IPS DF 4.7 (cell line): ENCODE results near the gene C5orf24.

Source experiments
- DNase-seq: peaks from one replicate; pipeline ENCODE4 v3.0.0-alpha.2; 2013; ENCODE audit warnings: low spot score; ENCODE audit errors: extremely low read depth

Gene C5orf24

DNA sequence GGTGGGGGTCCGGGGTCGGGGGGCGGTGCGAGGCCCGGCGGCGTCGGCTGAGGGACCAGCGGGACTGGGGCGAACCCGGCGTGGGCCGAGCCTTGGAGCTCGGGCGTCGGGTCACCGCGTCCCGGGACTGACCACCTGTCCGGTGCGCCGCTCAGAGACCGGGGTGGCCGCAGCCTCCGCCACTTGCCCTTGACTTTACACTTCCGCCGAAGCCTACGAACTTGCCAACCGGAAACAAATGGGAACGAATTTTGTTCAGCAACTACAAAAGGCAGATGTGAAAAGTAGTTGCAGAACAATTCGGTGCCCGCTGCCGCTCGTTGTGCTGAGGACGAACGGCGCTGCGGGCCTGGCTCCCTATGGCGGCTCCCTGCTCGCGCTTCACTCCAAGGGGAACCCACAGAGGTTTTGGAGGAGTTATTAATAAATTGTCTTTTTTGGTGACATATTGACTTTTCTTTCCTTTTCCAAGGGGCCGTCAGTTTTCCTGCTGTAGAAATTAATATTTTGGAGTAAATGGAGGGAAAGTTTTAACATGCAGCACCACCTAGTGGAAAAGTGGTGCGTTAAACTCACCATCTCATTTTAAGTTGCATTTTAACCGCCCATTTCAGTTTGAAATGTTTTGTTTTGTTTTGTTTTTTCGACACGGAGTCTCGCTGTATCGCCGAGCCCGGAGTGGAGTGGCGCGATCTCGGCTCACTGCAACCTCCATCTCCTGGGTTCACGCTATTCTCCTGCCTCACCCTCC, 59.7 kb downstream of the C5orf24 start:
- DNase-seq: no peak

DNA sequence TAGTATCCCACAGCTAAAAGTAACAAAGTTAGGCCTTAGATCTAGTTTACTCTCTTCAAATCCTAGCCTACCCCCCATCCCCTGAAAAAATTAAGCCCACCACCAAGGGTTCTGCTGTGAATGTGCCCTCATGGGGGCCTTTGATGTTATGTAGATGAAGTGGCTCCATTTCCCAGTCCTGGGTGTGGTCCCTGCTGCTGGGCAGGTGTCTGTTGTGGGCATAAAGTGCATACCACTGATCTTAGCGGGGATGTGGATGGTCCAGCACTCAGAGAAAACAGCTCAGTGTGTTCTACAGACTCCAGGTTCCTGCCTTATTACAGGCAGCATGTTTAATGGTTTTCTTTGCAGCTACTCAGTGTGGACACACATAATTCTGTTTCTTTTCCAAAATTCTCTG, 61.0 kb downstream of the C5orf24 start:
- no peak for DNase-seq
